CD4-positive, alpha-beta memory T cell (primary cell): ENCODE results near the gene OBSL1. TPM values are rescaled to one million over a fixed set of nuclear protein-coding genes. Genes with fewer than 3 reads are reported as not detected.

ENCODE experiments used
- CTCF ChIA-PET: fragments of 350-600 bp; sonication (Branson Sonifier 250); formaldehyde crosslinking; loops from one replicate; lab custom pipeline; 2021; ENCODE audit warnings: inconsistent platforms; ENCODE audit not compliant: partially characterized antibody; lab: Charles Lee
- POLR2A ChIA-PET: fragments of 350-600 bp; sonication (Branson Sonifier 250); formaldehyde crosslinking; loops from one replicate; lab custom pipeline; 2021; ENCODE audit not compliant: partially characterized antibody; lab: Charles Lee
- DNase-seq, 5 donors: peaks; one replicate each; pipeline versions ENCODE4 v3.0.0 to v3.0.0-alpha.2; 2020 to 2022; ENCODE audit warnings: mixed read lengths in 1 of 5
- H3K27ac ChIP-seq: one replicate; pipeline ENCODE4 v1.7.0; 2013; ENCODE audit warnings: low read depth, low read length
- H3K27me3 ChIP-seq: 2 replicates; pipeline ENCODE4 v1.7.0; 2013; ENCODE audit warnings: mild to moderate bottlenecking, low read length, moderate library complexity; ENCODE audit not compliant: insufficient read depth
- H3K36me3 ChIP-seq: 2 replicates; pipeline ENCODE4 v1.7.0; 2013; ENCODE audit warnings: mild to moderate bottlenecking, low read length, moderate library complexity; ENCODE audit not compliant: insufficient read depth
- H3K4me1 ChIP-seq: 2 replicates; pipeline ENCODE4 v1.7.0; 2013; ENCODE audit warnings: mild to moderate bottlenecking, low read length, moderate library complexity; ENCODE audit not compliant: insufficient read depth
- H3K4me3 ChIP-seq, 2 donors: one replicate each; pipeline ENCODE4 v1.7.0; 2013; ENCODE audit warnings: low read length in 2 of 2, mild to moderate bottlenecking in 1 of 2
- H3K9me3 ChIP-seq, 2 donors: one replicate each; pipeline ENCODE4 v1.7.0; 2013; ENCODE audit warnings: low read length in 2 of 2, control low read depth in 1 of 2; ENCODE audit not compliant: control insufficient read depth in 1 of 2
- H3K27ac Mint-ChIP-seq, 7 donors: one replicate each; pipeline ENCODE4 v1.8.0; 2020 to 2021; ENCODE audit warnings: mixed read lengths in 7 of 7, mild to moderate bottlenecking in 6 of 7, inconsistent platforms in 3 of 7, moderate library complexity in 3 of 7
- H3K27me3 Mint-ChIP-seq, 2 donors: one replicate each; pipeline ENCODE4 v1.8.0; 2020 to 2021; ENCODE audit warnings: mixed read lengths in 2 of 2
- H3K36me3 Mint-ChIP-seq, 2 donors: one replicate each; pipeline ENCODE4 v1.8.0; 2020 to 2021; ENCODE audit warnings: mixed read lengths in 2 of 2, inconsistent platforms in 1 of 2, mild to moderate bottlenecking in 1 of 2
- H3K4me1 Mint-ChIP-seq, 4 donors: one replicate each; pipeline ENCODE4 v1.8.0; 2020 to 2021; ENCODE audit warnings: mixed read lengths in 4 of 4, mild to moderate bottlenecking in 1 of 4
- H3K4me3 Mint-ChIP-seq, 8 donors: one replicate each; pipeline ENCODE4 v1.8.0; 2020 to 2021; ENCODE audit warnings: mixed read lengths in 8 of 8, mild to moderate bottlenecking in 7 of 8, moderate library complexity in 6 of 8, inconsistent platforms in 3 of 8
- H3K9me3 Mint-ChIP-seq, 8 donors: one replicate each; pipeline ENCODE4 v1.8.0; 2020 to 2021; ENCODE audit warnings: mixed read lengths in 8 of 8, mild to moderate bottlenecking in 5 of 8, inconsistent platforms in 3 of 8, moderate library complexity in 1 of 8
- intact Hi-C: fragments of 100-400 bp; cut with micrococcal nuclease; formaldehyde crosslinking; loops from one replicate; pipeline ENCODE4 v1.15.1; 2023
- polyA plus RNA-seq, 2 donors: library from polyadenylated mRNA; unstranded; fragments of 300-500 nt; fragmentation: Illumina TruSeq; gene quantifications; one replicate each; pipeline ENCODE4 v1.2.3, GENCODE V29; 2021
- total RNA-seq, 2 experiments: library from RNA; stranded (reverse); gene quantifications; one replicate each; pipeline ENCODE4 v1.2.3, GENCODE V29; 2021

OBSL1 gene
- total and polyA plus RNA-seq, 4 experiments from 2014 or later = 0.09 TPM; not detected in 3

GRCh38 chr2:219517954-219518778, 53.2 kb downstream of the OBSL1 start:
- H3K27me3 ChIP-seq = peaks cover 12% of the 10 kb centered on the region
- peak overlapping the region in 1 of 8 donors; percentile 6 for H3K4me3 Mint-ChIP-seq

GRCh38 chr2:219516888-219517287, 54.5 kb downstream of the OBSL1 start:
- H3K27me3 ChIP-seq = peaks cover 10% of the 10 kb centered on the region
- no peak for DNase-seq
- POLR2A ChIA-PET = interaction anchor here (0.9 kb wide), 1 partner anchor 7 kb away, joined by 3 read pairs; no protein-coding TSS in a partner anchor

More at GRCh38 chr2:219517954-219518778, 53.2 kb downstream of the OBSL1 start:
- no peaks in the 10 kb centered on the region for H3K36me3 ChIP-seq
- peaks cover 67 to 69% of the 10 kb centered on the region in 2 donors for H3K27me3 Mint-ChIP-seq
- no peaks in the 10 kb centered on the region for H3K9me3 Mint-ChIP-seq
- ChIA-PET CTCF (interaction anchor here (0.7 to 4.1 kb wide), 5 partner anchors 9 to 24 kb away, joined by 3 to 23 read pairs (median 10); no protein-coding TSS in a partner anchor), POLR2A (no interaction called here)
- H3K36me3 Mint-ChIP-seq = no peaks in the 10 kb centered on the region
- no peak overlapping the region for H3K27ac Mint-ChIP-seq
- H3K4me1 Mint-ChIP-seq = peaks cover 9 to 25% (median 15%) of the 10 kb centered on the region in 4 donors
- intact Hi-C loops = no loop called here
- H3K27ac ChIP-seq = no peak overlapping the region
- H3K9me3 ChIP-seq = no peaks in the 10 kb centered on the region
- peaks cover 13% of the 10 kb centered on the region for H3K4me1 ChIP-seq
- no peak for DNase-seq
- H3K4me3 ChIP-seq = no peak overlapping the region

GRCh38 chr2:219515874-219516629, 55.3 kb downstream of the OBSL1 start:
- CTCF ChIA-PET = interaction anchor here (1.5 to 2.3 kb wide), 2 partner anchors 14 to 21 kb away, joined by 4 to 13 read pairs; a partner anchor contains a TSS
- Histone ChIP-seq H3K27ac (no peak overlapping the region), H3K36me3 (no peaks in the 10 kb centered on the region), H3K4me3 (no peak overlapping the region), H3K9me3 (no peaks in the 10 kb centered on the region), H3K4me1 (peaks cover 11% of the 10 kb centered on the region), H3K27me3 (peaks cover 3% of the 10 kb centered on the region)
- Mint-ChIP-seq H3K4me3 (peak overlapping the region in 1 of 8 donors; percentile 50), H3K36me3 (no peaks in the 10 kb centered on the region), H3K4me1 (peaks cover 4 to 19% (median 9%) of the 10 kb centered on the region in 4 donors), H3K27me3 (peaks cover 70% of the 10 kb centered on the region in 2 donors), H3K9me3 (no peaks in the 10 kb centered on the region), H3K27ac (peak overlapping the region in 1 of 7 donors; percentile 65)
- DNase-seq = no peak
- POLR2A ChIA-PET = no interaction called here
- intact Hi-C loops = no loop called here

More at GRCh38 chr2:219516888-219517287, 54.5 kb downstream of the OBSL1 start:
- Mint-ChIP-seq H3K27ac (no peak overlapping the region), H3K4me1 (peaks cover 7 to 26% (median 13%) of the 10 kb centered on the region in 4 donors), H3K4me3 (no peak overlapping the region), H3K27me3 (peaks cover 73% of the 10 kb centered on the region in 2 donors), H3K36me3 (no peaks in the 10 kb centered on the region), H3K9me3 (no peaks in the 10 kb centered on the region)
- intact Hi-C loops = no loop called here
- H3K4me1 ChIP-seq = peaks cover 11% of the 10 kb centered on the region
- H3K9me3 ChIP-seq = no peaks in the 10 kb centered on the region
- H3K36me3 ChIP-seq = no peaks in the 10 kb centered on the region
- CTCF ChIA-PET = interaction anchor here (1.5 to 2.3 kb wide), 2 partner anchors 13 to 21 kb away, joined by 4 to 13 read pairs; a partner anchor contains a TSS
- no peak overlapping the region for H3K4me3 ChIP-seq
- no peak overlapping the region for H3K27ac ChIP-seq

- Mint-ChIP-seq H3K36me3 (no peaks in the 10 kb centered on the region), H3K27ac (no peak overlapping the region), H3K27me3 (peaks cover 67 to 73% of the 10 kb centered on the region in 2 donors), H3K4me1 (peaks cover 7 to 27% (median 15%) of the 10 kb centered on the region in 4 donors), H3K4me3 (peak overlapping the region in 2 of 8 donors; percentile 15 to 17), H3K9me3 (no peaks in the 10 kb centered on the region)
- H3K9me3 ChIP-seq = no peaks in the 10 kb centered on the region
- intact Hi-C loops = no loop called here
- peaks cover 19% of the 10 kb centered on the region for H3K4me1 ChIP-seq
- peaks cover 10% of the 10 kb centered on the region for H3K27me3 ChIP-seq
- no peak overlapping the region for H3K27ac ChIP-seq
- ChIA-PET CTCF (interaction anchor here (2.3 kb wide), 1 partner anchor 15 kb away, joined by 13 read pairs; no protein-coding TSS in a partner anchor), POLR2A (no interaction called here)
- no peaks in the 10 kb centered on the region for H3K36me3 ChIP-seq
- no peak overlapping the region for H3K4me3 ChIP-seq
- DNase-seq = no peak
Observed at GRCh38 chr2:219514836-219515235, 56.5 kb downstream of the OBSL1 start.

GRCh38 chr2:219514196-219514761, 57.1 kb downstream of the OBSL1 start, which contains the start of gene ASIC4:
TSS of gene ASIC4 (plus strand) at chr2:219514482. CDS start at chr2:219514725, 243 bp downstream.
- H3K27ac ChIP-seq = no peak within 1 kb of the TSS
- Mint-ChIP-seq H3K36me3 (peaks cover 0 to 1% of the 10 kb centered on the region in 2 donors), H3K9me3 (no peaks in the 10 kb centered on the region), H3K4me3 (peak within 1 kb of the TSS in 6 of 8 donors; percentile 15 to 67 (median 26)), H3K27ac (peak within 1 kb of the TSS in 1 of 7 donors; percentile 8), H3K4me1 (peaks cover 10 to 33% (median 20%) of the 10 kb centered on the region in 4 donors), H3K27me3 (peaks cover 69 to 73% of the 10 kb centered on the region in 2 donors)
- ChIA-PET POLR2A (no interaction called here), CTCF (interaction anchor here (0.9 to 1.0 kb wide), 2 partner anchors 14 to 18 kb away, joined by 3 read pairs; a partner anchor contains a TSS)
- H3K27me3 ChIP-seq = peaks cover 10% of the 10 kb centered on the region
- H3K36me3 ChIP-seq = no peaks in the 10 kb centered on the region
- H3K4me3 ChIP-seq = no peak within 1 kb of the TSS
- H3K9me3 ChIP-seq = no peaks in the 10 kb centered on the region
- intact Hi-C loops = no loop called here
- no peak for DNase-seq
- peaks cover 24% of the 10 kb centered on the region for H3K4me1 ChIP-seq

DNA sequence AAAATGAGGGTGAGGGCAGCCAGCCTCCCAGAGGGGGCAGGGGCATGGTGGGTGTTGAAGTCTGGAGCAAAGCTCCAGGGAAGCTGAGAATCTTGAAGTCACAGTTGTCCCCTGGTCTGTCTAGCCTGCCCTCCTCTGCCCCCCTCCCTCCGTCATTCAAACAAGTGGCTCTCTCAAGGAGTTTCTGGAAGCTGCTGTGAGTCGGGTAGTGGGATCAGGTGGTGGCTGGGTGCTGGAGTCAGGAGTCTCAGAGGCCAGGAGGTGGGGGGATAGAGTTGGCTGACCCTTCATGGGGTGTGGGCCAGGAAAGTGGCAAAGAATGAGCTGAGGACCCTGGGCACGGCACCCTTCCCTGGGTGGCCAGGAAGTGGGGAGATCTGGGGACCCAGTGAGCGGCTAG, 57.6 kb downstream of the OBSL1 start:
- Mint-ChIP-seq H3K4me1 (peaks cover 9 to 33% (median 20%) of the 10 kb centered on the region in 4 donors), H3K27me3 (peaks cover 66 to 72% of the 10 kb centered on the region in 2 donors), H3K36me3 (peaks cover 0 to 1% of the 10 kb centered on the region in 2 donors), H3K4me3 (peak overlapping the region in 5 of 8 donors; percentile 15 to 52 (median 26)), H3K9me3 (no peaks in the 10 kb centered on the region), H3K27ac (peak overlapping the region in 1 of 7 donors; percentile 8)
- ChIA-PET POLR2A (no interaction called here), CTCF (interaction anchor here (0.9 to 1.0 kb wide), 2 partner anchors 14 to 18 kb away, joined by 3 read pairs; a partner anchor contains a TSS)
- H3K4me1 ChIP-seq = peaks cover 25% of the 10 kb centered on the region
- DNase-seq = no peak
- intact Hi-C loops = no loop called here
- H3K4me3 ChIP-seq = no peak overlapping the region
- H3K36me3 ChIP-seq = no peaks in the 10 kb centered on the region
- no peaks in the 10 kb centered on the region for H3K9me3 ChIP-seq
- H3K27ac ChIP-seq = no peak overlapping the region
- H3K27me3 ChIP-seq = peaks cover 10% of the 10 kb centered on the region
